GM21526 (cell line): ENCODE data around the gene CD164.
A peak's percentile ranks its signal among the peaks of the same experiment; 100 is the strongest.
"Not testable (repeated sequence)": the region's sequence is repeated elsewhere in the genome, so short reads cannot be mapped to it uniquely, and the experiment has no call there.

Experiments
- ATAC-seq: cut with Tn5 transposase; IDR thresholded peaks from one replicate; pipeline ENCODE4 v1.9.1; 2021; ENCODE audit warnings: moderate library complexity; ENCODE audit not compliant: unreplicated experiment, low FRiP score

Gene CD164

DNA sequence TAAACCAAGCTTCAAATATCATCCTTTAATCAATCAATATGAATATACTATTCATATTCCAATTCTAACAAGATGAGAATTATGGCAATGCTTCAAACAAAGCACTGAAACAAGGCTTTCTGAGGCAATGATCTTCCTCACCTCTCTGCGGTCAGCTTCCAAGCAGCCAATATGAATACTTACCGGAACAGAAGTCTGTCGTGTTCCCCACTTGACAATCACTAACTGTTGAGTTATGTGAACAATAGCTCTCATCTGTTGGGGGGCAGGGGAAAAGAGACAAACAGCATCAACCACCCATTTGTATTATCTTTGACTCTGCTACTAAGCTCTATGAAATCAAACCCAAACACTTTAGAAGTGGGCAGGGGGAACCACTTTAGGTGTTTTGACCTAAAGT lies 4.5 kb downstream of the CD164 start:
- no peak for ATAC-seq

DNA sequence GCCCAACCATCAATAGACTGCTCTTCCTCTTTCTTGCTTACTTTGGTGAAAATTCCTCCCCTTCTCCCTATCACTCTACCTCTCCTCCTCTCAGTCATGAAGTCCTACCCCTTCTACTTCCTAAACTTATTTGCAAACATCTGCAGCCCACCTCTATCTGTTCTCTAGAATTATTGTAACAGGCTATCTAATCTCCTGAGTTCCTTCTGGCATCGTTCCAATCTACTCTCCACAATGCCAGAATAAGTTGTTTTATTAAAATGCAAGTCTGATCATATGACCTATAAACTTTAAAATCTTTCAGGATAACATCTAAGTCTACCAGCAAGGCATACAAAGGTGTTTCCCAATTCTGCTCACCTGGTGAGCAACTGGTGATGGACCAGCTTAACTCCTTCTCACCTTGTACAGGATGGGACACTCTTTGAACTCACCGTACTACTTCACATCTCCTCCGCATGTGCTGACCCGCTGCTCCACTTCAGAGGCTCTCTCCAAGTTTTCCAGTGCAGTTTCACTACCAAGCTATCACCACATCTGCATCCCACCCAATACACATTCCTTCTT lies 7.9 kb downstream of the CD164 start:
- no peak for ATAC-seq

DNA sequence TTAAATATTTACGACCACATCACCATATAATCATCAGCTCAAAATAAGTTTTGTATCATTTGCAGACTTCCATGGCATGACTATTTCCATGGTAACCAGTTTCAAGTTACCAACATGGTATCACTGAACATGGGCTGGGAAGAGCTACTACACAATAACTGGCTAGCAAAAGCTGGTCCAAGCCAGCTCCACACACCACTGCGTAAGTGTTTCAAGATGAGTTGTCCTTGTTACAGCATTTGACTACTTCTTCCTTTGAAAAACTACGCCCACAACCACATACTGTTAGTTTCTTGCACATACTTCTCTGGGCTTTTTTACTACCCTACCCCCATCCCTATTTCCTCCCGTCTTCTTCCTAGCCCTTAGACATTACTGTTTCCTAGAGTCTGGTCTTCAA lies 8.5 kb downstream of the CD164 start:
- peak; percentile 86 for ATAC-seq

DNA sequence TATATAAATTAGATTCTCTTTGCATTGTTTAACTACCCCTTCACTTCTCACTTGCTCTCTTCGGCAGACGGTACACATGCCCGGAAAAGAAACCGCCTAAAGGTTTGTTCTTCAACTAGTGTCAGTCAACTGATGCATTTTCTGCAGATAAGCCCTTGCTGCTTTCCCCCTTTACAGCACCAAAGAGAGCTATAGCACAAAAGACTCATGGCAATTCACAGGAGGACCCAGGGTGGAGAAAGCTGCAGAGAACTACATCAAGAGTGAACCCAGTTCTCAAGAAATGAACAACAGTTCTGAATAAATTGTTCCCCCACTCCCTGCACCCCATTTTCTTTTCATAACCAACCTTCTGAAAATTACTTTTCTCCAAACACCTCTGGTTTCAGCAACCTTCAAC lies 8.9 kb downstream of the CD164 start:
- ATAC-seq: peak; percentile 5

DNA sequence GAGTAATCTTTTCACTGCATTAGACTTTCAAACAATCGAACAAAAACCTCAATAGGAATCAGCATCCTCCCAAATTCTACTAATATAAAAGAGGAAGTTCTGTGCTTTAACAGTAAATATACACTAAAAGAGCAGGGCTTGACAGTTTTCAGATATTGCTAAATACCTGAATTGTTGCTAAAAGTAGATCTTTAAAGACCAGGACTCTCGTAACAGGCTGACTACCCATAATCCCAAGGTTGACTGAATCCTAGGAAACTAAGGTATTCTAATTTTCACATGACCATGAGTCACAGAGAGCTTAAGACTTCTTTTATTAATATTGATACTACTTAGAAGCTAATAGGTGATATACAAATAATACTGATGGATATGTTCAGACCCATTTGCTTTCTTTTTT lies 10.1 kb downstream of the CD164 start:
- ATAC-seq: no peak

DNA sequence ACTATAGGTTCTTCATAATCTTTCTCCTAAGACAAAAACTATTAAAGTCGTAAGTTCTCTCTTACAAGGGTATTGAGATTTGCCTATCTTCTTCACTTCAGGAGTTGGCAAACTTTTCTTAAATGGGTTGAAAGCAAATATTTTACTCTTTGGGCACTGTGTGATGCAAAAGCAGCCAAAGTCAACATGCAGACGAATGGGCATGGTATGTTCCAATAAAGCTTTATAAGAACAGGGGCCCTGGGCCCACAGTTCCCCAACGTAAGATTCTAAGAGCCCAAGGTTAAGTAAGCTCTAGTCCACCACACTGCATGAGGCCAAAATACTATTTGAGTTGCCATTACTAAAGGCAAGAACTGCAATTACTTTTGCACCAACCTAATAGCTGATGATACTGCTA lies 11.5 kb downstream of the CD164 start:
- ATAC-seq: no peak

DNA sequence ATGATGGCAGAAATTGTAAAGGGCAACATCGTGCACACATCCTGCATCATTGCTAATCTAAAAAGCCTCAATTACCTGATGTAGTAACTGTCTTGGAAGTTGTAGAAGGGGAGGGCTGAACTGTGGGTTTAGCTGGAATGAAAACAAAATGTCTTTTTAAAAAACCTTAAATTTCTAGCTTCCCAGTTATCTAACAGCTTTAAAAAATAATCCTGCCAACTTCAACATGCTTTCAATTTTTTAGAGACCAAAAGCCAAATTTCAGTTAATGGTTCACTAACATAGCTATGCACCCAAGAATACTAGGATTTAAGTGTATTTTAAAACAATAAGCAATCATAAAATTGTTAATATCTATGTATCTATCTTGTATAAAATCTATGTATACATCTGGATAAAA lies 11.9 kb downstream of the CD164 start:
- ATAC-seq: no peak

DNA sequence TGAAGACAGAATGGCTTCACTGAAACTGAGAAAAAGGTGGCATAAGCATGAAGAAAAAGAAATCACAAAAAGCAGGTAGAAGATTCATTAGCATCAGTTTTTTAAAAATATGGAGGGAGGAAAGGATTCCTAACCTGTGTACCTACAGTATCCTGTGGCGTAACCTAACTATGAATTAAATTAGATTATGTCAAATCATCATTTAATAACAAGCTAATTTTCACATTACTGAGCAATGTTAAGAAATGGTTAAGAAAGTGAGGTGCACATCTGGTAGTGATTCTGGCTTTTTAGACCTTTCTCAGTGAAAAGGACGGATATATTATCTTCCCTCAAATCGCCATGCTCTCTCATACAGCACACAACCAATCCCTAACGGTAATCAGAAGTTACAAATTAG lies 12.5 kb downstream of the CD164 start:
- ATAC-seq: no peak

DNA sequence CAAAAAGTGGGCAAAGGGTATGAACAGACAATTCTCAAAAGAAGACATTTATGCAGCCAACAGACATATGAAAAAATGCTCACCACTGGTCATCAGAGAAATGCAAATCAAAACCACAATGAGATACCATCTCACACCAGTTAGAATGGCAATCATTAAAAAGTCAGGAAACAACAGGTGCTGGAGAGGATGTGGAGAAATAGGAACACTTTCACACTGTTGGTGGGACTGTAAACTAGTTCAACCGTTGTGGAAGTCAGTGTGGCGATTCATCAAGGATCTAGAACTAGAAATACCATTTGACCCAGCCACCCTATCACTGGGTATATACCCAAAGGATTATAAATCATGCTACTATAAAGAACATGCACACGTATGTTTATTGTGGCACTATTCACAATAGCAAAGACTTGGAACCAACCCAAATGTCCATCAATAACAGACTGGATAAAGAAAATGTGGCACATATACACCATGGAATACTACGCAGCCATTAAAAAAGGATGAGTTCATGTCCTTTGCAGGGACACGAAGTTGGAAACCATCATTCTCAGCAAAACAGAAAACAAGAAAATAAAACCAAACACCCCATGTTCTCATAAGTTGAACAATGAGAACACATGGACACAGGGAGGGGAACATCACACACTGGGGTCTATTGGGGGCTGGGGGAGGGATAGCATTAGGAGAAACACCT lies 17.7 kb downstream of the CD164 start:
- not testable (repeated sequence) for ATAC-seq

DNA sequence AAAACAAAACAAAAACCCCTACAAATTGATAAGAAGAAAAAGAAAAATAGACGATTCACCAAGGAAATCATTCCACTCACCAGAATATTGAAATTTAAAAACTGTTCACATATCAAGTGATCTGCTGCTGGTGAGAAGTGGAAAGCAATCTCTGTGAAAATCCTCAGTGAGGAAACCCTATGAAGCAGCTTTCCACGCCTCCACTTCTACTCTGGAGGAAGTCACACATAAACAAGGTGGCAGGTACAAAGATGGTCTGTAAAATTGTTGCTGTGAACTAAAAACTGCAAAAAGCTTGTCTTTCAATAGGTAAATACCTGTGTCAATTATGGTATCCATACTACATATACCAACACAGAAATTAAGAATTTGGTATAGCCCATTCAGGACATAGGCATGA lies 18.5 kb downstream of the CD164 start:
- no peak for ATAC-seq

DNA sequence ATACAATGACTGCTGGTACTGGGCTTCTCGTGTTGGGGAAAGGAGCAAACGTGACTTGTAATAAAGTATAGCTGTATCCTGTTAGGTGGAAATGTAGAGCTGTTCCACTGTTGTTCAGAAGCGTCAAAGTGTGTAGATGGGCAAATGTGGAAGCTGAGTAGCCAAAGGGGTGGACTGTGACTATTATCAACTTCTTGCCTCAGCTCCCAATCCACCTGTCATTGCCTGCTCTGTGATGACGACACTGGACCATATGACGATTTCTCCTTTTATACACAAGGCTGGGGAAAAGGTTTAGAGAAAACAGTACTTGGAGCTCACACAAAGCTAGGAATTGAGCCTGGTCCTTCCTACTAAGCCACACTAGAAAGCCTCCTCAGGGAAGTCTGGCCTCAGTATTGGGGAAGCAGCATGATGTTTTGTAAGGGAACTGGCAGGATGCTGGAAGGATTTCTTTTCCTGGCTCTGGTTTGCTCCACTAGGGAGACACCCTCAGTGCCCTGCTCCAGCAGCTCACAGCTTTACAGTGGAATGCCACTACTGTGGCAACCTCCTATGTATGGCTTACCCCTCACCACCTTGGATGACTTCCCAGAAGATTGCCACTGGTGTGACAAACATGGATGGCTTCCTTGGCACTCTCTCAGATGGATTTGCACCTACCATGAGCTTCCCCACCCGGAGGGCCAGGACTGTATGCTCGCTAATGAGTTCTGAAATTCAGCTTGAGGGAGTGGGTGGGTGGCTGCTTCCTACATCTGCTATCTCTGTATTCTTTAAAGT lies 20.0 kb downstream of the CD164 start:
- ATAC-seq: no peak

DNA sequence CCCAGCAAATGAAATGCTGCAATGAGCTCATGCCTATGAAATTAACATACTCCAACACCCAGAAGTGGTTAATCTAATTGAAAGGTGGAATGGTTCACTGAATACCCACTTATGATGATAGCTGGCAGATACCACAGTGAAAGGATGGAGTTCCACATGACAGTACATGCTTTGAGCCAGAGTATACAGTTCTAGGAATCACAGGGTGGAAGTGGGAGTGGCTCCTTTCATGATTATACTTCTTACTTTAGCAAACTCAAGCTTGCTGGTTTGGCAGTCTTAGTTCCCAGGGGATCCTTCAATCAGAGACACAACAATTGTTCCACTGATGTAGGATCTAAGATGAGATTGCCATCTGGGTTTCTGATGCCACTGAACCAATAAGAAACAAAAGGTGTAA lies 21.5 kb downstream of the CD164 start:
- no peak for ATAC-seq

DNA sequence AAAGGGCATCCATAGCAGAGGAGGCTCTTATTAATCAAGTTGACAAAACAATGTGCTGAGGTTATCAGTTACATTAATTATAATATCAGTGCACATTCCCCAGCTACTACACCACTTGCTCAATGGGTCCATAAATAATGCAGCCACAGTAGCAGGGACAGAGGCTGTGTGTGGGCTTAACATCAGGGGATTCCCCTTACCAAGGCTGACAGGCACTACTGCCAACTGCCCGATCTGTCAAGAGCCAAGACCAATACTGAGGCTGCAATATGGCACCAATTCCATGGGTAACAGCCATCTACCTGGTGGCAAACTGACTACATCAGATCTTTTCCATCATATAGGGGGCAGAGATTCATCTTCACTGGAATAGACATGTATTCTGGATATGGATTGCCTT lies 22.0 kb downstream of the CD164 start:
- no peak for ATAC-seq

DNA sequence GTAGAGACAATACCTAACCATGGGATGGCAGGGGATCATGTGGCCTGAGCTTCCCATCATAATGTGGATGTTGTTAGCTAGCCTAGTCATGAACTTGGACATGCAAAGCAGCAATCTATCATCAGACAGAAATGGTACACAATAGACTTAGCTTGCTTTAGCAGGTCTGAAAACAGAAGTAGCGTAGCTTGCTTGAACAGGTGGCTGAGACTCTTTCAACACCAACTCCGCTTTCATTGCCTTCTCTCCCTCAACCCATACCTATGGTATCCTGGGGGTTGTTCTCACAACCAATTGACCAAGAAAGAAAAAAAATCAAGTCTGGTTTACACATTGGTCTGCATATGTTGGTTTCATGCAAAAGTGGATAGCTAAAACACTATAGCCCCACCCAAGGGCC lies 23.0 kb downstream of the CD164 start:
- ATAC-seq: no peak

DNA sequence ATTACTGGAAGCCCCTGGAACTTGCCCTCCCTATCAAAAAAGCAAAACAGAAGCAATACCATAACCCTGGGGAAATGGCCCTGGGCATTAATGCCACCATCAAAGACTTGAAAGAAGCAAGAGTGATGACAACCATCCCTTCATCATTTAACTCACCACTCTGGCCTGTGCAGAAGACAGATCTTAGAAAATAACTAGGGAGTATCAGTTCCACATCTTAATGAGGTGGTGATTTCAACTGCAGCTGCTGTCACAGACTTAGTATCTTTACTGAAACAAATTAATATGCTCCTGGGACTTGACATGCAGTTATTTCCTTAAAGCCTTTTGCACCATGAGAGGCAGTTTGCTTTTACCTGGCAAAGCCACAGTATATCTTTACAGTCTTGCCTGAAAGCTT lies 24.1 kb downstream of the CD164 start:
- ATAC-seq: no peak

DNA sequence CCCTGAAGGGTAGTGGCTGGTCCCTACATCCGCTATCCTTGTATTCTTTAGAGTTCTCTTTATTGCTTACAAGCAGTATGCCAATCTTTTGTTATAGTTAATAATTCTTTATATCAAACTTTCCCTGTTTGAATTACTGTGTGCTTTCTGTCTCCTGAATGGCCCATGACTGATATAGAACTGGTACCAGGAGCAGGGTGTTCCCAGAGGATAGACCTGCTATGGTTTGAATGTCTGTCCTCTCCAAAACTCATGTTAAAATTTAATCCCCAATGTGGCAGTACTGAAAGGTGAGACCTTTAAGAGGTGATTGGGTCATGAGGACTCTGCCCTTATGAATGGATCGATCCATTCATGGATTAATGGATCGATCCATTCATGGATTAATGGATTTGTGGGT lies 26.0 kb downstream of the CD164 start:
- no peak for ATAC-seq

DNA sequence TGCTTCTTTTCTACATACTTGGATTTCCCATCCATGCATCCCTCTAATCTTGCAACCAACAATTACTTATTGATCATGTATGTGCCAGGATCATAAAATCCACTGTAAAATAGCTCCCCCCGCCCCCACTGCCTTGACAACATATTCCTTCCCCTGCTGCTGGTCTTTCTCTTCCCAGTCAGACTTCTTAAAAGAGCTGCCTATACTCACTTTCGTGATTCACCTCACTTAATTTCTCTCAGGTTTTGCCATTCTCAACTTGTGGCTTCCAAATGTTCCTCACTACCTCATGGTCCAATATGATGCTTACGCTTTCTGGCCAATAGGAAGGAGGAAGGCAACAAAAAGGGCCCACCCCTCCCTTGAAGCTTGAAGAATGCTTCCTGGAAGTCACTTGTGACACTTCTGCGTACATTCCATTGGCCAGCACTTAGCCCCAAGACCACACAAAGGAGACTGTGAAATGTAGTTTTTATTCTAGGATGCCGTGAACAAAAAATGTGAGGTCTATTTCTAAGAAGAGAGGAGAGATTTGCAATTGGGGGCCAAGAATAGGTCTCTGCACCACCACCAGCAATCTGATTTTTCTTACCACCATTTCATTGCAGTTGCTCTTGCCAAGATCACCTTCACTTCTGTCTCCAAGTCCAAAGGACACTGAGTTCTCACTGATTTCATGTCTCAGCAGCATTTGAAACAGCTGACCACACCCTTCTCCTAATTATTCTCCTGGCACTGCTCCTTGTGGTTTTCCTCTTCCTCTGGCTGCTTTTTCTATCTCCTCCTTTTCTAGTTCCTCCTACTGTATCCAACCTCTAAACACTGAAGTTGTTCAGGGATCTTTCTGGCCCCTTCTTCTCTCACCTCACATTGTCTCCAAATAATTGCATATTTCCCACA lies 30.8 kb downstream of the CD164 start:
- no peak for ATAC-seq

DNA sequence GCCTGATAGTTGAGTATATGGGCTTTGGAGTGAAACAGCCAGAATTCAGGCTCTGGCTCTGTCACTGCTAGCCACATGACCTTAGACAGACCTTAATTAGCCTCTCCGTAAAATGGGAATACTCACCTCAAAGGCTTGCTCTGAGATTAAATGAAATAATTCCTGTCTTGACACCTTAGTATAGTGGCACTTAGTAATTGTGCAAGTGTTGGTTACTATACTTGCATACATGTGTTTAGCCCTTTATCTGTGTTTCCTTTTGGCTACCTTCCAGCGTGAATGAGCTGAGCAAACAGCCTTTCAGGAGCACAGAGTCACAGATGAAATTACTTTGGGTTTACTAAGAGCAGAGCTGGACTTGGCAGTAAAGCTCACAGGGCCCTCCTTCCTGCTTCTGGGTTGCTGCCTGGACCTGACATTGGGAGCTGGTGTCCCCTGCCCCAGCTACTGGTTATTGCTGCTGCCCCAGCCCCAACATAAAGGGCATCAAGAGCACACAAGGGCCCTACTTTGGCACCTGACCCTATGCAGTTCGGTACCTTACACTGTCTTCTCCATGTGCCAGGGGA lies 32.8 kb downstream of the CD164 start:
- no peak for ATAC-seq

DNA sequence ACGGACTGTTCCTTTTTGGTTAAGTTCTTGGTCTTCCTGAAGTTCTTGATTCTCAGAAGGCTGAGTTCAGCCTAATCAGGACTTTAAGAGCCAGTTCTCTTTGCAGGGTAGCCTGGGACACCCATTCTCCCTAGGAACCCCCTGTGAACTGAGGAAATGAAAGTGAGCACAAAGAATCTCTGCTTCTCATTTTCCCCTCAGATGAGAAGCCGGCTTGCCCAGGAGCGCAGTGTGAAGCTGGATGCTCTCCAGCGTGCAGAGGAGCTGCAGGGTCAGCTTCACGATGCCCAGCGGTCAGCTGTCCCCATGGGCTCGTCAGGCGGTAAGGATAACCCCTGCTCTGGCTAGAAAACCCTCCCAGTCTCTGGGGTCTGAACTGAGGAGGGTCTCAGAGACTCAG lies 34.0 kb downstream of the CD164 start:
- ATAC-seq: no peak

DNA sequence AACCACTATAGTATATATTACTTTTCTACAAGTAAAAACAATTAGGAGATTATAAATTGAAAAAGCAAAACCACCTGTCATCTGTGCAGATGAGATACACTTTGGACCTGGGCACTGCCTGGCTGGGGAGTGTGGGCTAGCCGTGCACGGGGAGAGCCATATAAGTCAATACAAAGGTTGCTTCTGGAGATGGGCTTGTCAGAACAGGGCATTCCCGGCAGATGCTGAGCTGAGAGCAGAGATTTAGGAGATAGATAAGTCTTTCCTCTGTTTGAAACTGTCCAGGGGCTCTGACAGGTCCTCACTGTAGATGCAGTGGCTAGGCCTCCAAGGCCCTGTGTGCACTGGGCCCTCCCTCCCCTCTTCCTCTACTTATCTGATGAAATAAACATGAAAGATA lies 34.5 kb downstream of the CD164 start:
- ATAC-seq: no peak

DNA sequence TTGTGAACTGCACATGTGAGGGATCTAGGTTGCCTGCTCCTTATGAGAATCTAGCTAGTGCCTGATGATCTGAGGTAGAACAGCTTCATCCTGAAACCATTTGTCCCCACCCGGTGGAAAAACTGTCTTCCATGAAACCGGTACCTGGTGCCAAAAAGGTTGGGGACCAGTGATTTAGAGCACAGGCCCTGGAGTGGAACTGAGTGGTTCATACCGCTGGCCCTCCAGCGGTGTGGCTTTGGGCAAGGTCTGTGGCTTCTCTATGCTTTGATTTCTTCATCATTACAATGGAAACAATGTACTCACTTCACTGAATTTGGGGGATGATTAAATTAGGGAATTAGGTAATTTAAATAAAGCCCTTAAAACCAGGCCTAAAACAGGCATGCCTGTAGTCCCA lies 36.3 kb downstream of the CD164 start:
- no peak for ATAC-seq
